ENCODE results near the gene OR2AG1. TPM values are rescaled to one million over a fixed set of nuclear protein-coding genes. Genes with fewer than 3 reads are reported as not detected.

Gene OR2AG1
- total RNA-seq, 1 experiment from 2014 or later: not detected

DNA sequence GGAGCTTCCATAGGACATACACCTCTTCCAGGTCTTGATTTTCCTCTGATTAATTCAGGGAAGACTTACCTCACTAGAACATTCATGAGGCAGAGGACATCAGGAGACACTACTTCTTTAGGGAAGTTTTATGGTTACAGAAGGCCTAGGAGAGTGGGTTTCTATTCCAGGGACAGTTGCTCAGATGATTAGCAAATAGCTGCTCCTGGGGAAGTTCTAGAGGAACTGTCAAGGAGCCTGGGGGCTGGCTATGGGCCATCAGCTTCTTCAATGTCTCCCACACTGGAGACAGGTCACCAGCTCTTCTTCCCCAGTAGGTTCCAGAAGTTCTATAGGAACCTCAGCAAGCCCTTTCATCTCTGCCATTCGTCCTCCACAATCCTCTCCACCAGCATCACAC, 51.2 kb downstream of the OR2AG1 start:
- H3K36me3 ChIP-seq (ENCODE audit: insufficient read depth, low read length, poor library complexity, severe bottlenecking): no peaks in the 10 kb centered on the region
- H3K4me3 ChIP-seq (ENCODE audit: low read depth, low read length, poor library complexity, severe bottlenecking): no peak overlapping the region
- DNase-seq (ENCODE audit: low spot score): no peak
- TF ChIP-seq EZH2 (IDR thresholded peaks at IDR 0.05; ENCODE audit: borderline replicate concordance, low read depth, low read length, poor library complexity, severe bottlenecking): no peak
- no peak overlapping the region for H3K27ac ChIP-seq (ENCODE audit: low read depth, low read length, poor library complexity, severe bottlenecking)
- ChIA-PET POLR2A (ENCODE audit: low non-redundant PET) (no interaction called here), CTCF (no interaction called here)
- no peaks in the 10 kb centered on the region for H3K27me3 ChIP-seq (replicated peaks; ENCODE audit: insufficient read depth, low read depth, low read length, poor library complexity)
- H3K9me3 ChIP-seq (ENCODE audit: low read depth, low read length, poor library complexity, severe bottlenecking): no peaks in the 10 kb centered on the region
- no TSS peak for BruUV-seq (replicated peaks)
- no peaks in the 10 kb centered on the region for H3K4me1 ChIP-seq (ENCODE audit: insufficient read depth, low read length, poor library complexity, severe bottlenecking)
- intact Hi-C loops (cut with micrococcal nuclease; ENCODE audit: unreplicated experiment): no loop called here

Other genes starting within 250 kb of the OR2AG1 start
- gene RRP8, start 179.4 kb upstream of the OR2AG1 start, total RNA-seq (2021): 19.1 and 21.6 TPM in 2 replicates
- 85.2 and 86.5 TPM in 2 replicates for gene ILK, start 179.2 kb upstream of the OR2AG1 start, total RNA-seq (2021)
- gene TAF10, start 170.8 kb upstream of the OR2AG1 start, total RNA-seq (2021): 108 and 112 TPM in 2 replicates
- gene TPP1, start 163.6 kb upstream of the OR2AG1 start, total RNA-seq (2021): 42.2 and 53.0 TPM in 2 replicates
- 17.6 and 20.1 TPM in 2 replicates for gene DCHS1, start 127.2 kb upstream of the OR2AG1 start, total RNA-seq (2021)
- 82.5 and 98.5 TPM in 2 replicates for gene MRPL17, start 99.7 kb upstream of the OR2AG1 start, total RNA-seq (2021)
- gene OR2AG2, start 11.0 kb upstream of the OR2AG1 start, total RNA-seq (2021): not detected in 2 replicates
- gene OR6A2, start 16.7 kb downstream of the OR2AG1 start, total RNA-seq (2021): not detected in 2 replicates
- gene OR10A5, start 62.7 kb downstream of the OR2AG1 start, total RNA-seq (2021): not detected in 2 replicates
- not detected in 2 replicates for gene OR10A2, start 80.0 kb downstream of the OR2AG1 start, total RNA-seq (2021)
- not detected in 2 replicates for gene OR10A4, start 93.6 kb downstream of the OR2AG1 start, total RNA-seq (2021)
- gene OR2D2, start 109.5 kb downstream of the OR2AG1 start, total RNA-seq (2021): not detected in 2 replicates
- gene OR2D3, start 138.0 kb downstream of the OR2AG1 start, total RNA-seq (2021): not detected in 2 replicates
- gene ZNF215, start 143.4 kb downstream of the OR2AG1 start, total RNA-seq (2021): 0.26 and 0.37 TPM in 2 replicates
- 0.11 and 0.17 TPM in 2 replicates for gene ZNF214, start 237.3 kb downstream of the OR2AG1 start, total RNA-seq (2021)
- gene NLRP14, start 237.5 kb downstream of the OR2AG1 start, total RNA-seq (2021): not detected in 2 replicates